Tibial nerve (tissue), 4 donors: ENCODE measurements around the gene ABLIM3.

Source experiments
- EP300 ChIP-seq, 2 donors: sonication (generic); formaldehyde crosslinking; IDR thresholded peaks; one replicate each; pipeline ENCODE4 v1.6.1; 2017; ENCODE audit warnings: antibody characterized with exemption in 2 of 2, mild to moderate bottlenecking in 1 of 2
- POLR2A ChIP-seq, 2 donors: fragments of 450-650 bp; IDR thresholded peaks; one replicate each; pipeline ENCODE4 v1.6.1; 2017; ENCODE audit warnings: antibody characterized with exemption in 2 of 2, mild to moderate bottlenecking in 2 of 2, moderate library complexity in 2 of 2
- TF ChIP-seq, protein P1 (sequence below), 5 experiments: fragments of 200-600 bp in 3 of 5; fragments of 450-650 bp in 2 of 5; sonication (generic) in 3 of 5; IDR thresholded peaks; one replicate each; pipeline ENCODE4 v1.5.1; 2016 to 2019; ENCODE audit warnings: antibody characterized with exemption in 5 of 5, mild to moderate bottlenecking in 3 of 5, moderate library complexity in 2 of 5

- TF ChIP-seq, protein P1, sequence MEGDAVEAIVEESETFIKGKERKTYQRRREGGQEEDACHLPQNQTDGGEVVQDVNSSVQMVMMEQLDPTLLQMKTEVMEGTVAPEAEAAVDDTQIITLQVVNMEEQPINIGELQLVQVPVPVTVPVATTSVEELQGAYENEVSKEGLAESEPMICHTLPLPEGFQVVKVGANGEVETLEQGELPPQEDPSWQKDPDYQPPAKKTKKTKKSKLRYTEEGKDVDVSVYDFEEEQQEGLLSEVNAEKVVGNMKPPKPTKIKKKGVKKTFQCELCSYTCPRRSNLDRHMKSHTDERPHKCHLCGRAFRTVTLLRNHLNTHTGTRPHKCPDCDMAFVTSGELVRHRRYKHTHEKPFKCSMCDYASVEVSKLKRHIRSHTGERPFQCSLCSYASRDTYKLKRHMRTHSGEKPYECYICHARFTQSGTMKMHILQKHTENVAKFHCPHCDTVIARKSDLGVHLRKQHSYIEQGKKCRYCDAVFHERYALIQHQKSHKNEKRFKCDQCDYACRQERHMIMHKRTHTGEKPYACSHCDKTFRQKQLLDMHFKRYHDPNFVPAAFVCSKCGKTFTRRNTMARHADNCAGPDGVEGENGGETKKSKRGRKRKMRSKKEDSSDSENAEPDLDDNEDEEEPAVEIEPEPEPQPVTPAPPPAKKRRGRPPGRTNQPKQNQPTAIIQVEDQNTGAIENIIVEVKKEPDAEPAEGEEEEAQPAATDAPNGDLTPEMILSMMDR (IDR thresholded peaks at IDR 0.05) = no peak
- TF ChIP-seq POLR2A (IDR thresholded peaks at IDR 0.05) (no peak), EP300 (IDR thresholded peaks at IDR 0.05) (peak in 1 of 2 donors; percentile 57)
Measured at GRCh38 chr5:149152317-149152746, 11.0 kb downstream of the ABLIM3 start.
